HG03280 (cell line): ENCODE results near the gene WNT1.

Experiments used
- ATAC-seq: cut with Tn5 transposase; IDR thresholded peaks from one replicate; pipeline ENCODE4 v1.9.1; 2021; ENCODE audit warnings: mild to moderate bottlenecking, moderate library complexity; ENCODE audit not compliant: unreplicated experiment

Gene WNT1

GRCh38 chr12:49026678-49027480 is 48.8 kb downstream of the WNT1 start:
- ATAC-seq: no peak

GRCh38 chr12:49027846-49028555 is 49.9 kb downstream of the WNT1 start:
- no peak for ATAC-seq

DNA sequence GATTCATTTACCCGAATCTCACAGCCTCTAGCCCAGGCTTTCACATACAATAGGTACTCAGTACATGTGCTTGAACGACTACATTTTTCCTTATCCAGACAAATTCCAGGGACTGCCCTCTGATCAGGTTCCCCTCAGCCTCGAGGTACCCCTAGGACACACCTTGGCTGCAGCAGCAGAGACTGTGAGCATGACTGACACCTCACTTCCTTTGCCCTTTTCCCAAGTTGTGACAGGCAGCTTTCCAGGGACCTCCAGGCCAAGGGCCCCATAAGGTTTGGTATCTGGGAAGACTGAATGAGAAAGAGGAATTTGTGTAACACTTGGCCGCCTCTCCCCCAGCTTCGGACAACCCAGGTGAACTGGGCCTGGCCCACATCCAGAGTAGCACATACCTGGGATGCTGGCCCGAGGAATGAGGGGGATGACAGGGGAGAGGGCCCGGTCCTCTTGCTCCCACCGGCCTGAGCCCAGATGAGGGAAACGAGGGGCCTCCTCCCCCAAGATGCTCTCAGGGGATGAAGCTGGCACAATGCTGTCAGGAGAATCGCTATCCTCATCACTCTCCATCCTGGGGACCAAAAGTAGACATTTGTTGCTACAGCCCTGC is 50.6 kb downstream of the WNT1 start:
- ATAC-seq: no peak

- no peak for ATAC-seq
Observed at GRCh38 chr12:49030119-49030518, 52.0 kb downstream of the WNT1 start.

- ATAC-seq: no peak
Observed at GRCh38 chr12:49030714-49031572, 52.8 kb downstream of the WNT1 start.

GRCh38 chr12:49031573-49032161 is 53.5 kb downstream of the WNT1 start:
- ATAC-seq: no peak
